SW480 (cell line): ENCODE measurements around the gene PWP2.
"Not testable (repeated sequence)": the region's sequence is repeated elsewhere in the genome, so short reads cannot be mapped to it uniquely, and the experiment has no call there.

Source experiments
- DNase-seq: peaks from one replicate; pipeline ENCODE4 v3.0.0-alpha.2; 2016; ENCODE audit warnings: low spot score

PWP2 gene

DNA sequence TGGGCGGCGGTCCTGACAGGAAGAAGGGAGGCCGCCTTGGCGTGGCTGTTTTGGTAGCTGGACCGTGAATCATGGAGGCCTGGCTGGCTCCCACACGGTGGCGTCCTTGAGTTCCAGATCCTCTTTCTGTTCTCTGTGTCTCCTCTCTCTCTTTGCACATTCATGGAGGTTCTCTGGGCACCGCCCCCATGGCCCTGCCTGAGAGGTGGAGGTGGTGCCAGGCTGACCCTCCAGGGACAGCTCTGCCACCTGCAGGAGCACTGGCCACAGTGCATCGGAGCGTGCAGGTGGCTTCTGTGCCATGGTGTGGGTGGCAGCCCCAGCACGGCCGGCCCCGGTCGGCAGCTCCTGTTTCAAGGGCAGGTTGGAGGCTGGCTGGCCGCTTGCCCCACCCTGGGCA, 30.8 kb downstream of the PWP2 start:
- DNase-seq: not testable (repeated sequence)

DNA sequence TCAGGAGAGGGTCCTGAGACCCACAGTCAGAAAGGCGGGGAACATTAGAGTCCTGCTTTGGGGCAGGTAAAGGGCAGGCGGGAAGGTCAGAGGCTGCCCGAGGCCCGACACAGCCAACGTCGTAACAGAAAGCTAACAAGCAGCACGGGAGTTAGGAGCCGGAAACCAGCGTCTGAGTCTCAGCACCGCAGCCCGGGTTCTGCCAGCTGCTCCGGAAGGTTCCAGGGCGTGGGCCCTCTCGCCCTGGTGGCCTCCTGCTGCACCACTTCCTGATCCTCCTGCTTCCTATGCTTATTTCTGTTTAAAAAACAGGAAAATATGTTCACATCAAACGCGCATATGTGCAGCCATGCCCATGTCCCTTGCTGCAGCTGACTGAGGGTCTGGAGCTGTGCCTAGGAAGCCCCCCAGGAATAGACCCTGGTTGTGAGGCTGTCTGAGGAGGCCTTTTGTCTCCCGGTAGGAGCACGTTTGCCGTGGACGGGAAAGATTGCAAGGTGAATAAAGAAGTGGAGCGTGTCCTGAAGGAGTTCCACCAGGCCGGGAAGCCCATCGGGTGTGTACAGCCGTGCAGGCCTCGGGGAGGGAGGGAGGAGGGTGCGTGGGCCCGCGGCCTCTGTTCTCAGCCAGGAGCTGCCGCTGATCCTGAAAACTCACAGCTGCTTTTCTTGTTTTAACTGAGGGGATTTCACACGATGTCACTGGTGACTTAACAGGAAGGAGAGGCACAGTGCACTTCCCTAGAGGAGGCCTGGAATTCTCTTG, 32.8 kb downstream of the PWP2 start:
- not testable (repeated sequence) for DNase-seq

DNA sequence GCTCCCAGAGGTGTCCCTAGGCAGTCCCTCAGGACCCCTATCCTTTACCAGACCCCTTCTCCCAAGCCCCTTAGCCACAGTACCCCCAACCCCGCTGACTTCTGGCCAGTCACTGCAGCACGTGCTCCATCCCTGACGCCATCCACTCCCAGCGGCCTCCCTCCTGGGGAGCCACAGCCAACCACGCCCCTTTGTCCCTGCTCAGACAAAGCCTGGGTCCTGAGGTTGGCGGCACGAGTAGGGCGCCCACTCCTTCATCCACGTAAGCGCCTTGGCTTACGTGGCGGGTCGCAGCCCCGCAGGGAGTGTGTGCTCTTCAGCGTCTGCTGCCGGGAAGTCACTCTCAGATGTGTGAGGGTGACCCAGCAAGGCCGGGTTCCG, 33.3 kb downstream of the PWP2 start:
- not testable (repeated sequence) for DNase-seq

DNA sequence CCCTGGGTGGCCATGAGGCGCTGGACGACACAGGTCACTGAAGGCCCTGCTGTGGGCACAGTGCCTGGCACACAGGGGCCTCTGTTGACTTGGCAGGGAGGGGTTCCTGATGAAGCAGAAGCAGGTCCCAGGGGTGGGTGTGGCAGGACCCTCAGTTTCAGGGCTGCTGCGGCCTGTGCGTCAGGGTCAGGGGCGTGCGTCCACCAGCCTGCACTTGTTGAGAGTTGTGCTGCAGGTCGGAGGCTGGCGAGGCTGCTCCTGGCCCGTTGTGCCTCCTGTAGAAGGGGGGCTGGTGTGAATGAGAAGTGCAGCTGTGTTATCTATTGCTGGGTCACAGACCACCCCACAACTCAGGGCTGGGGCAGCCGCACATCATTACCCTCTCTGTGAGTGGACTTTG, 35.3 kb downstream of the PWP2 start:
- DNase-seq: not testable (repeated sequence)

DNA sequence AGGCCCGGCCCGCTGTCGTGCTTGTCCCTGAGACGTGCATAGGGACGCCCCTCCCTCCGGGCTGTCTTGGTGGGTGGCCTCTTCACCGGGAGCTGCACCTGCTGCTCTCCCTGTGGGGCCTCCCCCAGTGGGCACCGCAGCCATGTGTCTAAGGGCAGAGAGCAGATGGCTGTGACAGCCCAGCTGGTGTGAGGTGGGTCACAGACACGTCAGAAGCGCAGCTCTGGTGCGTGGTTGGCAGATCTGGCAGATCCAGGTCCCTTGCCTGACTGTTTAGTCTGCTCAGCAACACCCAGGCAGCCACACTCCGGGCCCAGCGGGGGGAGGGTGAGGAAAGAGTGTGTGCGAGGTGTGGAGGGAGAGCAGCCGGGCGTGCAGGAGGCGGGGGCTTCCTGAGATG, 36.2 kb downstream of the PWP2 start:
- not testable (repeated sequence) for DNase-seq

DNA sequence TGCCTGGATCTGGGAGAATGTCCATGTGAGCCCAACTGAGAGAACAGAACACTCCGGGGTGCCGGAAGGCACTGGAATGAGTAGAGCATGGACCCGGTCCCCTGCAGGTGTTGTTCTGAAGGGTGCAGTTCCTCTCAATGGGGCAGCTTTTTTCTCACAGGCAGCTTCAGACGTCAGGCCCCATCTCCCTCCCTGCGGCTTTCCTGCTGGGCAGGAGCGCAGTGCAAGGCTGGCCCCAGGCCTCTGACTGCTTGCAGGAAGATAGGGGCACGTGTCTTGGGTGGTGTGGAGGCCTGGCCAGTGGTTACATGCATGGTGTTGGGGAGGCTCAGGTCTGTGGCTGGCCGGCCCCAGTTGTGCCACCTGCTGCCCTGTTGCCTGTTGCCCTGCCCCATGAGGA, 36.8 kb downstream of the PWP2 start:
- DNase-seq: not testable (repeated sequence)

DNA sequence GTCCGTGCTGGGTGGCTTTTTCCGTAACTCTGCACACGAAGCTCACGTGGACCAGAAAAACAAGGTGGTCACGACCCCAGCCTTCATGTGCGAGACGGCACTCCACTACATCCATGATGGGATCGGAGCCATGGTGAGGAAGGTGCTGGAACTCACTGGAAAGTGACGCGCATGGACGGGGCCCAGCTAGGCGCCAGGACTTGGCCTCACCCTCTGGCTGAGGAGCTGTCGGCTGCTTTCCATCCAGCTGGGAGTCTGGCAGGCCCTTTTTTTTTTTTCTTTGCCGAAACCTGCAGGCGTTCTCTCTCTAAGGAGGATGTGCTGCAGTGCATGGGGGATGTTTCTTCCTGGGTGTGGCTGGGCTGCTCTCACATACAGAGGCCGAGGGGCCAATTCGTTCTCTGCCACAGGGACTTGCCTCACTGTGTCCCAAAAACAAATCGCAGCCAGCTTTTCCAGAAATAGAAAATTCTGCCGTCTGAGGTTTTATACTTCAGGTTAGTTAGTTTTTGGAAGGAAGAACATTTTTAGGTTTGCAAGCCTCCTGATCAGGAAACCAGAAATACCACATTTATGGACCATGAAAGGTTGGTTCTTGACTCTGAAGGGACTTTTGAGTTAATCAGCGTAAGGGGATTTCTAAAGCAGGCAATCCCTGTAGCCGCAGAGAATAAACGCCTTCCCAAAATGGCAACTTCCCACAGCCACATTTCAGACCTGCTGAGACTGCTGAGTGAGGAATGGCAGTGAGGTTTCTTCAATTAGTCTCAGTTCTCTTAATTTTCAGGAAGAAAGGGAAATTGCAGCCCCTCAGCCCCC, 37.8 kb downstream of the PWP2 start:
- DNase-seq: not testable (repeated sequence)

DNA sequence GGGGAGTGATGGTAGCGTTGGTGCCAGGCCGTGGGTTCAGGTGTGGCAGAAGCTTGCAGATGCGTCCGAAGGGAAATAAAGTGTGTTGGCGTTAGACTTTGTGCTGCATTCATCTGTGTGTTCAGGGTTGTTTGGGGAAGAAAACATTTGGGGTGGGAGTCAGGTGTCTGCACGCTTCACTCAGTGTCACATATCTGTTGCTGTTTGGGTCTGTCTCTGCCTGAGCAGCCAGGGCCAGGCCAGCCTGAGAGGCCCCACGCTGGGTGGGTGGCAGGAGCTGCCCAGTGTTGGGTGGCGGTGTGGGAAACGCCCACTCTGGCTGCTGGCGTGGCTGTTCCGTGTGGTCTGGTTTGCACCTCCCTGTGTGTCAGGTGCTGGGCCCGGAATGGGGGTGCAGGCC, 38.4 kb downstream of the PWP2 start:
- not testable (repeated sequence) for DNase-seq

DNA sequence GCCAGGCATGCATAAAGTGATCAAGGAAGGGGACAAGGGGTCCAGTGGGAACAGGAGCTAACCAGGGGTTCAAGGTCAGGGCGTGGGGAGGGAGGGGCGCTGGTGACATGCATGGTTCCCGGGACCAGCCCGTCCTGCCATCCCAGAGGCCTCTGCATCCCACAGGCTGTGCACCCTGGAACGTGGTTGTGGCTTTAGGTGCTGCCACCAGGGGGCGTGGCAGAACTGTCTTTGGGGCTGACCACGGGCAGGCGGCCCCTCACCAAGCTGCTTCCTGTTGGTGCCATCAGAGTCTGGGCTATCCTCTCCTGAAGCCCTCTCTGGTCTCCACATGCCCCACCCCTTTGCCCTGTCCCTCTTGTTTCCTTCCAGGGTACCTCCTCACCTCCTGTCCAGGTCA, 39.9 kb downstream of the PWP2 start:
- DNase-seq: not testable (repeated sequence)

DNA sequence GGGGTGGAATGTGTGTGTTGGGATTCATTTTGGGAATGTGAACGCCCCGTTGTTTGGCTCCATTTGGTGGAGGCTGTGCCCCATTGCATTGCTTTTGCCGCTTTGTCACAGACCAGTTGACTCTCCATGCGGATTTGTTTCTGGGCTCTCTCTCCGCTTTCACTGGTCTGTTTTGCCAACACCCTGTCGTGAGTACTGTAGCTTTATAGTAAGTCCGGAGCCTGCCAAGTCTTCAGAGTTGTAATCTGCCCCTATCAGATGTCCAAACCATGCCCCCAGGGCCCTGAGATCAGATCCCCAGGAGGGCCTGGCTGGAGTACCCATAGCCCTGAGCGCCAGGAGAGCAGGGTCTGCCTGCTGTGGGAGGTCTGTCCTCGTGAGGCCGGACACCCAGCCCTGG, 43.1 kb downstream of the PWP2 start:
- not testable (repeated sequence) for DNase-seq

DNA sequence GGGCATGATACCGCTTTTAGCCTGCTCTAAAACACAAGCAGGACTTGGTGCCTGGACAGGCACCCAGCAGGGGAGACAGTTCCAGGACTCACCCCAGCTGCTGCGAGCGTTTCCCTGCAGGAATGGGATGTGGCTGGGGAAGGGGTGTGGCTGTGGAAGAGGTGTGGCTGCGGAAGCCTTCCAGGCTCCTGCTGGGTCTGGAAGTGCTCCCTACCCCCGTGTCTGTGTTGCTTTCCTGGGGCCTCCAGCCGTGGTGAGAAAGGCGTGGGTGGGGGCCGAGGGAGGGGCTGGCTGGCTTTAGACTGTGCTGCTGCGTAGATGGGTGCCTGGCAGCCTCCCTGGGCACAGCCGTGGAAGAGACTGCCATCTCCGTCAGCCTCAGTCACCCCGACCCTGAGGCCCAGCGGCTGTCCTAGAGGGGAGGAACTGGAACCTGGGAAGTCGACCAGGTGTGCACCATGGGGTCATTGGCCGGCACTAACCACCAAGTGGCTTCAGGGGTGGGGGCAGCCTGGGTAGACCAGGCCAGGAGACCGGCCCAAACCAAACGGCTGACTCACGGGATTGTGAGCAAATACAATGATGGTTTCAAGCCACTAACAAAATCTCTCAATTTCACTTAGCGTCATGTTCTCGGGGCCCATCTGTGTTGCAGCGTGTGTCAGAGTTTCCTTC, 46.2 kb downstream of the PWP2 start:
- not testable (repeated sequence) for DNase-seq

DNA sequence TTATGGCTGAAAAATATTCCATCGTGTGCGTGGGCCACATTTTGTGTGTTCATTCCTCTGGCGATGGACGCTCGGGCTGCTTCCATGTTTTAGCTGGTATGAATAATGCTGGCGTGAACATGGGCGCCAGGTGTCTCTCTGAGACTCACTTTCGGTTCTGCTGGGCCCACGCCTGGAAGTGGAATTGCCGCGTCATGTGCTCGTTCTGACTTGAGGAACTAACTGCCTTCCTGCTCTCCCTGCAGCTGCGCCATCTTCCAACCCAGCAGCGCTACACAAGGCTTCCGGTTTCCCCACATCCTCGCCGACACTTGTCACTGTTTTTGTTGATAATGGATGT, 46.7 kb downstream of the PWP2 start:
- DNase-seq: not testable (repeated sequence)

DNA sequence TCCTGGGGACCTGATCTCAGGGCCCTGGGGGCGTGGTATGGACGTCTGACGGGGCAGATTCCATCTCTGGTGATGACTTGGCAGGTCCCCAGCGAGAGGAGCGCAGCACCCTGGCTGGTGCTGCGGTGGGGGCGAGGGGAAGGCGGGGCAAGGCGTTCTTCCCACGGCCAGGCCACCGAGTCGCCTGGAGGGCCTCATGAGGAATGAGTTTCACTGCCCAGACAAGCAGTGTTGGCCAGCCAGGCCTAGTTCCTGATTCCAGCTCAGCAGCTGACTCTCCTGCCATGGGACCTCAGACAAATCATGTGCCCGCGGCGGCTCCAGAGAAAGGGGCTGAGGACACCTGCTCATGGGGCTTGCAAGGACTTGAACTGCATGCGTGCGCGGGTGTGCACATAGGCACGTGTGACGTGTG, 47.6 kb downstream of the PWP2 start:
- DNase-seq: not testable (repeated sequence)

DNA sequence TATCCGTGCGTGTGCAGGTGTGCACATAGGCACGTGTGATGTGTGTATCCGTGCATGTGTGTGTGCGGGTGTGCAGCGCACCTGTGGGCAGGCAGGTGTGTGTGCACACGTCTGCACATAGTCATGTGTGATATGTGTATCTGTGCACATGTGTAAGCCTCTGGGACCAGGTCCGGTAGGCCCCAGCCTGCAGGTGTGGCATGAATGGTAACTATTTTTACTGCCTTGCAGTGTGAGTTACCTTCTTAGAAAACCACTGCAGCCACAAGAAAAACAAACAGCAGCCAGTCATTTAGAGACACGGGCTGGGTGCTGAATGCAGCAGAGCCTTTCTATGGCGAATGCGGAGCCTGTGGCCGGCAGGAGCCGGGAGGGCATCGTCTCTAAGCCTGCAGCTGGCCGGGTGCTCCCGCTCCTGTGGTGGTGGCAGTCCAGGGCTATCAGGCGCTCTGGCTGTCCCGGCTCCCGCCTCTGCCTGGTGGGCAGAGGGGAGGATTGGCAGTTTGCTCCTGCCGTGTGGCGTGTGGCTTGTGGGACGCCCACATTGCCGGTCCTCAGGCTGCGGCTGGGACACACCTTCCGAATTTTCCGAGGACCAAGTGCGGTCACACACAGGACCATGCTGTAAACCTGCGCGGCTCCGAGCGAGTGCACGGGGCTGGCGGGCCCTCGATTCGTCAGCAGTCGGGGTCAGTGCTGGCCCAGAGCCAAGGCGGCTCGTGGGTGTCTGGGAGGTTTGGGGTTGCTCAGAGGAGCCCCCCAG, 48.2 kb downstream of the PWP2 start:
- not testable (repeated sequence) for DNase-seq

DNA sequence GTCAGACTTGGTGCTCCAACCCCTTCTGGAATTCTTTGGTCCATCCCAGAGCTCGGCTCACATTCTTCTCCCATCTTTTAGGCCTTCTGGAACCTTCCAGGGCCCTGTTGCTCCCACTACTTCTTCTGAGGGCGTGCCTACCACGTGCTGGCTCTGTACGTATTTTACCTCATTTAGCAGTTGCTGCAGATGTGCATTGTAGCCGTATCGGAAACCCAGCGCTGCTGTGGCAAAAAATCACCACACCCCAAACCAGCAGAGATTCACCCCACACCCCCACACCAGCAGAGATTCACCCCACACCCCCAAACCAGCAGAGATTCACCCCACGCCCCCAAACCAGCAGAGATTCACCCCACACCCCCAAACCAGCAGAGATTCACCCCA, 48.8 kb downstream of the PWP2 start:
- DNase-seq: not testable (repeated sequence)

DNA sequence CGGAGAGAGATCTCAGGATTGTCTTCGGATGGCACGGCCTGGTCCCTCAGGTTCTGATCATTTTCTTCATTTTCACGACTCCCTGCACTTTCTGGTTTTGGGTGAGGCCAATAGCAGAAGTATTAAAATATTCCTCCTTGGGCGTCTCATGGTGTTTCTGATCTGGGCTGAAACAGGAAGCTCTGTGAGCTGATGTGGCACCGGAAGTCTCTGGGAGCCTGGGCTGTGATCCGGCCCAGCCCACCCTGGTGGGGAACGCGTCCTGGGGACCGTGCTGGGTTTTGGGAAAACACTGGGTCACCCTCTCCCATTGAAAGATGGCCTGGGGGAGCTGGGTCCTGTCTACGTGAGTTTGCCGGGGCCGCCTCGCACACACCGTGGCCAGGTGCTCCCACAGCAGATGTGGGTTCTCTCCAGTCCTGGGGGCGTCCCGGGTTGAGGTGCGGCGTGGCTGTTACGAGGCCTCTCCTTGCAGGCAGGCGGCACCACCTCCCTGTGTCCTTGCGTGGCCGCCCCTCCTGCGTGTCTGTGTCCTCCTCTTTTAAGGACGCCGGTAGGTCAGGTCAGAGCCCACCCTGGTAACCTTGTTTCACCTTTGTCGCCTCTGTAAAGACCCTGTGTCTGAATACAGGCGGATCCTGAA, 50.4 kb downstream of the PWP2 start:
- not testable (repeated sequence) for DNase-seq

DNA sequence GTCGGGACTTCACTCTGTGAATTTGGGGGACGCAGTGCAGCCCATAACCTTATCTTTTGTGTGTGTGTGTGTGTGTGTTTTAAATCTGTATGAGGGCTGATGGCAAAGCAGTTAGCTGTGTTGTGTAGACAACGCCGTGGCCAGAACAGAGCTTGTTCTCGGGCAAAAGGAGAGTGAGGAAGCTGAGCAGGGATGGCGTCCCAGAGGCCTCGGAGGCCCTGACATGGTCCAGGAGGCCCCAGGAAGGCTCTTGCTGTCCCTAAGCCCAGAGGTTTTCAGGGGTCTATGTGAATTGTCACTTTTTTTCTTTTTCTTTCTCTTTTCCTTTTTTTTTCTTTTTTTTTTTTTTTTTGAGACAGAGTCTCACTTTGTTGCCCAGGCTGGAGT, 50.9 kb downstream of the PWP2 start:
- DNase-seq: not testable (repeated sequence)

DNA sequence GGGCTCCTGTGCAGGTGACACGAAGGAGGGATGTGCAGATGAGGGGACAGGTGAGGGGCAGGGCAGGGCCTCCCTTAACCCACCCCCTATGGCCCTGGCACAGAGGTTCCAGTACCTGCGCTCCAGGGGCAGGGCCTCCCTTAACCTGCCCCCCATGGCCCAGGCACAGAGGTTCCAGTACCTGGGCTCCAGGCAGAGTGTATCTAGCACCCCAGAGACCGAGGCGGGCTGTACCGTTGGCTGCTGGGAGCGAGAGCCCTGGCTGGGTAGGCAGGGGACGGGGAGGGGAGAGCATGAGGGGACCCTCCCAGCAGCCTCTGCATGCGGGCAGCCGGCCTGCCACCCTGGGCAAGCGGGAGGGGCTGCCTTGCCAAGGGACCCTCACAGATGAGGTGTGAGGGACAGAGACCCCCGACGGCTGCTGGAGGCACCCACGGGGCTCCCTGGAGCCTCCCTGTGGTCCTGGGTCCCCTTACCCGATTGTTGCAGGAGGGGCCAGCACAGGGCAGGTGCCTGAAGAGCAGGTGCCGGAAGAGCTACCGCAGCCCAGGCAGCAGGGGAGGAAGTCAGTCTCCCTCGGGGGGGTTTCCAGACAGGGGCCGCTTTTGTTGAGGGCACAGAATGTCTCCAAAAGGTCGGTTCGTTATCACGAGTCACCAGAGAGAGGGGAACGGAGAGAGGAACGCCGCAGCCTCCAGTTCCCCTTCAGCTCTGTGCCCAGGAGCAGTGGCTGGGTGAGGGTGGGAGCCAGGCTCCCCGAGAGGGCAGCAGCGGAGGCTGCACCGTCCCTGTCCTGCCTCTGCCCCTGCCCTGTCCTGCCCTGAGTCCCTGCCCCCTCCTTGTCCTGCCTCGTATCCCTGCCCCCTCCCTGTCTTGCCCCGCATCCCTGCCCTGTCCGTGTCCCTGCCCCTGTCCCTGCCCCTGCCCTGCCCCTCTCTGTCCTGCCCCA, 52.4 kb downstream of the PWP2 start:
- DNase-seq: not testable (repeated sequence)

DNA sequence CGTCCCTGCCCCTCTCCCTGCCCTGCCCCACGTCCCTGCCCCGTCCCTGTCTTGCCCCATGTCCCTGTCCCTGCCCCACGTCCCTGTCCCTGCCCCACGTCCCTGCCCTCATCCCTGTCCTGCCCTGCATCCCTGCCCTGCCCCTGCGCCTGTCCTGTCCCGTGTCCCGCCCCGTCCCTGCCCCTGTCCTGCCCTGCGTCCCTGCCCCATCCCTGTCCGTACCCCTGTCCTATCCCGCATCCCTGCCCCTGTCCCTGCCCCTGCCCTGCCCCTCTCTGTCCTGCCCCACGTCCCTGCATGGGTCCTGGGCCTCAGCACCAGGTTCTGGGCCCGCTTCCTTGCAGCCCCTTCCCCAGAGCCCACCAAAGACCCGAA, 53.1 kb downstream of the PWP2 start:
- not testable (repeated sequence) for DNase-seq

DNA sequence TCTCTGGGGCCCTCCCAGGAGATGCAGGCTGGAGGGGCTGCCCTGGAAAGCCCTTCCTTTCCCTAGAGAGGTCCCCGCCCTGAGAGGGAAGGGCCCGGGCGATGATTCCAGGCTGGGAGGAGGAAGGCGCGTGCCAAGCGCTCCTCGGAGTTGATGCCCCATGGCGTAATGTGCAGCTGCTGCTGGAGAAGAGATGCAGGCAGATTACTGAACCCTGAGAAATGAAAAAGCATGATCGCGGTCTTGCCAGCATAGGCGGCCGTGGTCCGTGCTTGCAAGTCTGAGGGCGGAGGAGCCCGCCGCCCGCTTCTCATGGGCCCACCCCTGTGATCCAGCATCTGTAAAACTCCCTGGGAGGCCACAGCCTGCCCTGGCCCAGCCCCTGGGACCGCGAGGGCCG, 53.6 kb downstream of the PWP2 start:
- not testable (repeated sequence) for DNase-seq
